Hematopoietic multipotent progenitor cell (in vitro differentiated cells): ENCODE data around the gene TTC12. TPM values are rescaled to one million over a fixed set of nuclear protein-coding genes. Genes with fewer than 3 reads are reported as not detected.

Experiments used
- DNase-seq, 3 donors: peaks; one replicate each; pipeline ENCODE4 v3.0.0-alpha.2; 2011 to 2015; ENCODE audit warnings: low read depth in 2 of 3, low spot score in 2 of 3
- total RNA-seq: library from RNA; depleted of rRNA; stranded (reverse); fragments of >200 nt; gene quantifications from one replicate; pipeline ENCODE4 v1.2.3, GENCODE V29; 2012

TTC12 gene
- total RNA-seq, 1 donor, result 5.1 TPM

GRCh38 chr11:113398669-113399430 is 84.5 kb downstream of the TTC12 start:
- no peak for DNase-seq

GRCh38 chr11:113400631-113401230 is 86.3 kb downstream of the TTC12 start:
- DNase-seq, result no peak

DNA sequence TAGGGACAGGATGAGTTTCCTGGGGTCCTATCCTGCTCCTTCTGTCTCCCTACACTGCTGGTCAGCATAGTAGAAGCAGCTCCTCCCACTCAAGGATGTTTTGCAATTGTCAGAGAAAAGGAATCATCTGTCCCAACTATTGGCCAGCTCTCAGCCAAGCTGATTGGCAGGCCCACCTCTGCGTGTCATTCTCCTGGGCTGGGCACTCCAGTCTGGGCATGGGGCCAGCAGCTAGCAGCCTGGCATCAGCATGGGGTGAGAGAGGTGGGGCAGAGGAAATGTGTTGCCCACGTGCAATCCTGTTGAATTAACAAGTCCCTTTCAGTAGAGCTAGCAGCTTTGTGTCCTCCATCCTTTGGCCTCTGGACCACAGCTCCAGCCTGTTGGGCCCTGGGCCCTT is 87.3 kb downstream of the TTC12 start:
- peak in 2 of 3 donors; percentile 66 to 87 for DNase-seq

DNA sequence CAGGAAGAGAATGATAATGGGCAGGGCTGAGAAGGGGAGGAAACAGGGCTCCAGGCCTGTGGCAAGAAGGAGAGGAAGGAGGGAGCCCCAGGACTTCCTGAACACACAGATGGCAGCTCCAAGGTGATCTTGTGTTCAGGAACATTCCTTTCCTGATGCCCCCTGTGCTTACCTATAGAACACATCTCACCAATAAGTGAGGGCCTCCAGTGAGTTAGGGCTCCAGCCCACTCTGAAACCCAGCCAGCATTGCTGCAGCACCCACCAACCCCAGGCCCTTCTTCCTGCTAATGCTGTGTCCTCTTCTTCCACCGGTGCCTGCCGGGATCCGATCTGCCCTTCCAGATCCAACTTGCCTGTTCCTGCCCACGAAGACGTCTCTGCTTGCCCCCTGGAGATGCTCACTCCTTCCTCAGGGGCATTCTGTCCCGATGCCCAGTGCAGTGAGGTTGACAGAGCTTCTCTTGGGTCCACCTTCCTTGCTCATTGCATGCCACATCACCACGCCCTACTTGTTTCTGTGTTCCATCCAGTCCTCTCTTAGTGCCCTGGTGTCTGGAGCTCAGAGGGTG is 90.6 kb downstream of the TTC12 start:
- DNase-seq, result no peak

- DNase-seq, result no peak
These were observed 91.5 kb downstream of the TTC12 start for GRCh38 chr11:113405724-113406478.

DNA sequence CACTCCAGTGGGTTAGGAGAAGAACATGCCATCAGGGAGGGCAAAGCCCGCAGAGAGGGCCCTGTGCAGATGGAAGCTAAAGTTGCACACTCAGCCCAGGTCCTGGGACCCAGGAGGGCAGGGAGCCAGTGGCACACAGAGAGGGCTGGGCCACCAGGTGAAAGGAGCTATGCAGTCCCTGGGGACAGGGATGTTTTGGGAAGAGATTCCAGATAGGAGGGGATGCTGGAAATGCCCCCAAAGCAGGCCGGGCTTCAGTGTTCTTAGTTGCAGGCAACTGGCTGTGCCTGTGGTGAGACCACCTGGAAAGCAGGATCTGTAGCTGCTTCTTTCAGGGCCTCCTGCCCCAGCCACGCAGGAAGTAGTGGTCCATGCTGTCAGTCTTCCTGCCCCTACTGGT is 92.8 kb downstream of the TTC12 start:
- no peak for DNase-seq

GRCh38 chr11:113408206-113408605 is 93.8 kb downstream of the TTC12 start:
- no peak for DNase-seq

GRCh38 chr11:113408887-113409286 is 94.5 kb downstream of the TTC12 start:
- no peak for DNase-seq

DNA sequence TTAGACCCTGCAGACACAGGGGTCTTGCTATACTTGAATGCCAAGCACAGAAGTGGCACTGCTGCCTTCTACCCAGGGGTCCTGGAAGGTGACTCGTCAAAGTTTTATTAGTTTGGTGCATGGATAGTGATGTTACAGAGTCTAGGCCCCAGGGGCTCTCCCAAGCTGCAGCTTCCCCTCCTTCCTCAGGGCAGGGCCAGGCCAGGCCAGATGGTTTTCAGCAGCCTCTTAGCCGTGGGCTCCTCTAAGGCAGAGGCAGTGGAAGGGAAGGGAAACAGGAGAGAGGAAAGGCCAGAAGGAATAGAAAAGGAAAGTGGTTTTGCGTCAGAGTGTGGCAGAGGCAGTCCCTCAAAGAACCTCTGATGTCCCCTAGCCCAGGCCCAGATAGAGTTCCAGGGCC is 95.1 kb downstream of the TTC12 start:
- DNase-seq, result no peak

GRCh38 chr11:113410414-113411135 is 96.2 kb downstream of the TTC12 start:
- DNase-seq, result no peak

GRCh38 chr11:113411536-113411935 is 97.2 kb downstream of the TTC12 start:
- DNase-seq, result no peak

DNA sequence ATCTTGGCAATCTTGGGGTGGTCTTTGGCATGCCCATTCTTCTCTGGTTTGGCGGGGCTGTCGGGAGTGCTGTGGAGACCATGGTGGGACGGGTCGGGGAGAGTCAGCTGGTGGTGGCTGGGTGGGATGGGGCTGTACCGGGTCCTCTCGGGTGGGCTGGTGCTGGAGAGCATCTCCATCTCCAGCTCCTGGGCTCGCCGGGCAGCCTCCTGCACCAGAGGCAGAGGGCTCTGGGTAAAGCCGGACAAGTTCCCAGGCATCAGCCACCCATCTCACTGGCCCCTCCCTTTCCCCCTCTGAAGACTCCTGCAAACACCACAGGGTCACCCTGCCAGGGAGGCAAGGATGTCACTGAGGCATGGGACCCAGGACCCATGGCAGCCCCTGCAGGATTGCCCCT is 98.3 kb downstream of the TTC12 start:
- DNase-seq, result no peak

GRCh38 chr11:113415343-113415742 is 101.0 kb downstream of the TTC12 start:
- no peak for DNase-seq

Other genes starting within 250 kb of the TTC12 start
- gene ANKK1, start 73.2 kb downstream of the TTC12 start, total RNA-seq, result under 0.01 TPM
- gene DRD2, start 160.8 kb downstream of the TTC12 start, total RNA-seq, result not detected